ENCODE data around the gene SLC66A1. TPM values are rescaled to one million over a fixed set of nuclear protein-coding genes. Genes with fewer than 3 reads are reported as not detected.
A peak's percentile ranks its signal among the peaks of the same experiment; 100 is the strongest.

SLC66A1 gene
- total and polyA plus RNA-seq, 2 of the 13 experiments (the other 11 are each of a cell fraction or from before 2014, with no cell fraction given) = 15.4 to 18.9 TPM

DNA sequence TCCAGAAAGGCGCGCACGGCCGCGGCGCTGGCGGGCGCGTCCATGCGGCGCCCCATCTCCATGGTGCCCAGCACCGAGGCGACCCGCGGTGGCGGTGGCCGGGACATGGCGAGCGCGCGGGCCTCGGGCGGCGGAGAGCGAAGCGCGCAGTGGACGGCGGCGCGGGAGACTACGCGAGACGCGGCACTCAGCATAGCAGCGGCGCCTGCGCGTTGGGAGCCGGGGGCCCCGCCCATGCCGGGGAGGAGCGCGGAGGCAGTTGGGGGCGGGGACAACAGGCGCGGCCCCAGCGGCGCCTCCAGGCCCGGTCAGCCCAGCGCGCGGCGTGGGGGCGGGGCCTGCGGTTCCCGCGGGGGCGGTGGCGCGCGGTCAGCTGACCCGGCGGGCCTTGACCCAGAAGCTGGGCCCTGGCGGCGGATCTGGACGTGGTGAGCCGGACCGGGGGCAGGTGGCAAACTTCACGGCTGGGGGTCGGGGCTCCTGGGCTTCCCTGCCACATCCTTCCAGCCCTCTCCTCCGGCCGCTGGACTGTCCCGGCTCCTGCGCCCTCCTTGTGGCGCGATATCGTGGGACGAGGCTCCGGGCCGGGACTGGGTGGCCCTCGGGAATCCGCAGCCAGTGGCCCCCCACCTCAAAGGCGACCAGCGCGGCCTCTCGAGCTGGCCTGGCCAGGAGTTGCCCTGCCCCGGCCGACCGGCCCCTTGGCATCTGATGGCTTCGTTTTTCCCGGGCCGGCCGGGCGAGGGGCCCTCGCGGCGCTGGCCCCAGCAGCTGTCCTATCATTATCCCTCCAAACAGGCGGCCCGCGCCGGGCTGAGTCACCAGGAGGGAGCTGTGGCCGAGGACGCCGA is at the start of gene SLC66A1, which contains the start of gene AKR7A2 (continued):
- TF ChIP-seq, protein P1, sequence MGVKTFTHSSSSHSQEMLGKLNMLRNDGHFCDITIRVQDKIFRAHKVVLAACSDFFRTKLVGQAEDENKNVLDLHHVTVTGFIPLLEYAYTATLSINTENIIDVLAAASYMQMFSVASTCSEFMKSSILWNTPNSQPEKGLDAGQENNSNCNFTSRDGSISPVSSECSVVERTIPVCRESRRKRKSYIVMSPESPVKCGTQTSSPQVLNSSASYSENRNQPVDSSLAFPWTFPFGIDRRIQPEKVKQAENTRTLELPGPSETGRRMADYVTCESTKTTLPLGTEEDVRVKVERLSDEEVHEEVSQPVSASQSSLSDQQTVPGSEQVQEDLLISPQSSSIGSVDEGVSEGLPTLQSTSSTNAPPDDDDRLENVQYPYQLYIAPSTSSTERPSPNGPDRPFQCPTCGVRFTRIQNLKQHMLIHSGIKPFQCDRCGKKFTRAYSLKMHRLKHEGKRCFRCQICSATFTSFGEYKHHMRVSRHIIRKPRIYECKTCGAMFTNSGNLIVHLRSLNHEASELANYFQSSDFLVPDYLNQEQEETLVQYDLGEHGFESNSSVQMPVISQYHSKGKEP (CRISPR knock-in tag; IDR thresholded peaks at IDR 0.05) = peak; percentile 16; the same call in 1 of the 2 replicates
- TF ChIP-seq HNRNPUL1 (IDR thresholded peaks at IDR 0.05; ENCODE audit: low read depth, low read length) = no peak
- TF ChIP-seq ZFP82 (CRISPR knock-in tag; IDR thresholded peaks at IDR 0.05; ENCODE audit: borderline replicate concordance) = peak; percentile 65; the same call in 1 of the 2 replicates
- peak; percentile 87 for TF ChIP-seq ZNF431 (CRISPR knock-in tag; IDR thresholded peaks at IDR 0.05; ENCODE audit: borderline replicate concordance, low read depth)
- TF ChIP-seq ZBTB1 (CRISPR knock-in tag; IDR thresholded peaks at IDR 0.05; ENCODE audit: borderline replicate concordance) = no peak
- TF ChIP-seq, protein P2, sequence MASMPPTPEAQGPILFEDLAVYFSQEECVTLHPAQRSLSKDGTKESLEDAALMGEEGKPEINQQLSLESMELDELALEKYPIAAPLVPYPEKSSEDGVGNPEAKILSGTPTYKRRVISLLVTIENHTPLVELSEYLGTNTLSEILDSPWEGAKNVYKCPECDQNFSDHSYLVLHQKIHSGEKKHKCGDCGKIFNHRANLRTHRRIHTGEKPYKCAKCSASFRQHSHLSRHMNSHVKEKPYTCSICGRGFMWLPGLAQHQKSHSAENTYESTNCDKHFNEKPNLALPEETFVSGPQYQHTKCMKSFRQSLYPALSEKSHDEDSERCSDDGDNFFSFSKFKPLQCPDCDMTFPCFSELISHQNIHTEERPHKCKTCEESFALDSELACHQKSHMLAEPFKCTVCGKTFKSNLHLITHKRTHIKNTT (CRISPR knock-in tag; IDR thresholded peaks at IDR 0.05) = no peak
- TF ChIP-seq ZBTB2 (CRISPR knock-in tag; IDR thresholded peaks at IDR 0.05; ENCODE audit: low read depth) = peak; percentile 81; the same call in 1 of the 2 replicates
- no peak; the same call in 1 of the 2 replicates for TF ChIP-seq ETV6 (CRISPR knock-in tag; conservative IDR thresholded peaks at IDR 0.05)
- TF ChIP-seq, protein P3, sequence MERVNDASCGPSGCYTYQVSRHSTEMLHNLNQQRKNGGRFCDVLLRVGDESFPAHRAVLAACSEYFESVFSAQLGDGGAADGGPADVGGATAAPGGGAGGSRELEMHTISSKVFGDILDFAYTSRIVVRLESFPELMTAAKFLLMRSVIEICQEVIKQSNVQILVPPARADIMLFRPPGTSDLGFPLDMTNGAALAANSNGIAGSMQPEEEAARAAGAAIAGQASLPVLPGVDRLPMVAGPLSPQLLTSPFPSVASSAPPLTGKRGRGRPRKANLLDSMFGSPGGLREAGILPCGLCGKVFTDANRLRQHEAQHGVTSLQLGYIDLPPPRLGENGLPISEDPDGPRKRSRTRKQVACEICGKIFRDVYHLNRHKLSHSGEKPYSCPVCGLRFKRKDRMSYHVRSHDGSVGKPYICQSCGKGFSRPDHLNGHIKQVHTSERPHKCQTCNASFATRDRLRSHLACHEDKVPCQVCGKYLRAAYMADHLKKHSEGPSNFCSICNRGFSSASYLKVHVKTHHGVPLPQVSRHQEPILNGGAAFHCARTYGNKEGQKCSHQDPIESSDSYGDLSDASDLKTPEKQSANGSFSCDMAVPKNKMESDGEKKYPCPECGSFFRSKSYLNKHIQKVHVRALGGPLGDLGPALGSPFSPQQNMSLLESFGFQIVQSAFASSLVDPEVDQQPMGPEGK (CRISPR knock-in tag; IDR thresholded peaks at IDR 0.05) = peak; percentile 57; the same call in 1 of the 2 replicates
- 0 out of 2 replicates have a peak, but pooled peaks have one; percentile 29 for TF ChIP-seq ZNF768 (CRISPR knock-in tag; IDR thresholded peaks at IDR 0.05)
- 0 out of 2 replicates have a peak, but pooled peaks have one; percentile 29 for TF ChIP-seq ZNF468 (CRISPR knock-in tag; IDR thresholded peaks at IDR 0.05)
- no peak for TF ChIP-seq CAMTA2 (CRISPR knock-in tag; IDR thresholded peaks at IDR 0.05; ENCODE audit: borderline replicate concordance)
- peak; percentile 57; the same call in 1 of the 2 replicates for TF ChIP-seq ZSCAN12 (CRISPR knock-in tag; IDR thresholded peaks at IDR 0.05)
- peak; percentile 51; the same call in 1 of the 2 replicates for TF ChIP-seq GABPB1 (CRISPR knock-in tag; IDR thresholded peaks at IDR 0.05)
- TF ChIP-seq NCOA5 (CRISPR knock-in tag; IDR thresholded peaks at IDR 0.05) = no peak
- no peak for TF ChIP-seq ZNF652 (CRISPR knock-in tag; IDR thresholded peaks at IDR 0.05; ENCODE audit: borderline replicate concordance, low read depth)
- TF ChIP-seq TBX3 (IDR thresholded peaks at IDR 0.05; ENCODE audit: borderline replicate concordance) = 0 out of 2 replicates have a peak, but pooled peaks have one; percentile 13
- TF ChIP-seq CENPX (CRISPR knock-in tag; IDR thresholded peaks at IDR 0.05) = no peak
- TF ChIP-seq ZUFSP (CRISPR knock-in tag; IDR thresholded peaks at IDR 0.05; ENCODE audit: borderline replicate concordance) = no peak
- TF ChIP-seq STAG1 (CRISPR knock-in tag; IDR thresholded peaks at IDR 0.05) = no peak

Measured in HepG2 (cell line).